IPS DF 19.7 (cell line): ENCODE data around the gene TTC6.
"Not testable (repeated sequence)": the region's sequence is repeated elsewhere in the genome, so short reads cannot be mapped to it uniquely, and the experiment has no call there.

Experiments used
- DNase-seq: peaks from one replicate; pipeline ENCODE4 v3.0.0-alpha.2; 2013; ENCODE audit warnings: low read depth, low spot score

The TTC6 gene, protein sequence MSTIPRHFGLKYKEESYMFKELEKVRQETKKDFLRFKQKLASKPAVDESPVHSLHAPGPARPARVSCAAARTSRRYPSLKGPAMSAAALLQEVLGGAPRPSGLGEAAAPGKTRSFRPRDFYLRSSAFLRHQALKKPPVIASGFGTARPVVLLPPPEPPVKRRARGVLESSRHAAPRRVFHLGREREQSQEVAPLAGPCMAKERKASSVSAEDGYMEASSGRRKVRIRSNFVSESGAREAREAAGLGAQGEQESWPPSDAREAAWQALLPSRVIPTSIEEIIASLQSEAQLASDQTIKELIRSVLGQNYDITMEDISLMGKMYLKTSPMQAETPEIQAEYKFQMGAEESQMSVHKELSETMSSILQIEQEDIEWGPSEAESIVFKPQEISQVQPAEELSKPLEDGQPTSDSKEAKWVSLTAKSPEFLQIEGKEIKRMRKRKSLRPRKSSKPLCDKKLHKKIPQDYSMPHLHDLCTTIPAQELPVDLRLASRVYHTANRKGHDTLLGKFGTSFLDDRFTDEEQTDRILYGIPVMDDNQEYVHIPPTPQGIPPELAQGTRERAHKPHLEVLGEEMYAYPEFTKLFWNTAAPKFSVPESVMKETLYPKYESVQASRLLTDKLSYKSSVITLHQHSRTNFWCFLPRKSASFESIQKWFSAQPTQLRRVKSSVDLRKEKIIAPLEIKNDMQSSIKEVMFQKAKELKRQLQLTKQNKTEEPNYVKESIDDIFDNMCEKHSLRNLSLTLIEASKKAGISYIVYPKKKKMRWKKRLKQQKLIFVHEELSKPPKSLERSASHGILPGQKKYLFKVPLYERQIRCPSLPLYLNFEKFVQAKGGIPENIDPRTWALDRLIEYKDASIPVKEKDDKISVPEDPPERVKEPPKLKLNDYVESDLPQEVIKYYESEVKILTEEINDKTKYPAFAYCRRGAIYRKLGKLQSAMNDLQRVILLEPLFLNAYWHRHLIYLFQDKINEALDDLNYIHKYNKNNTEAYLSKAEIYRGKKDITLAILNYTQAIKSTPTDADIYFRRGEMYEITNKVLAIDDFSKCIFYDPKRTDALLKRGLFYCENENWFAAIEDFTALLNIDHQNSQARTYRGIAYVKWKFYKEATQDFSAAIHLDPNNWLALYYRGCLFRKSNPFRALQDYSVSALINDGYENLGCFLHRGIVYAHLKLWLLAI (N-terminal part only)

DNA sequence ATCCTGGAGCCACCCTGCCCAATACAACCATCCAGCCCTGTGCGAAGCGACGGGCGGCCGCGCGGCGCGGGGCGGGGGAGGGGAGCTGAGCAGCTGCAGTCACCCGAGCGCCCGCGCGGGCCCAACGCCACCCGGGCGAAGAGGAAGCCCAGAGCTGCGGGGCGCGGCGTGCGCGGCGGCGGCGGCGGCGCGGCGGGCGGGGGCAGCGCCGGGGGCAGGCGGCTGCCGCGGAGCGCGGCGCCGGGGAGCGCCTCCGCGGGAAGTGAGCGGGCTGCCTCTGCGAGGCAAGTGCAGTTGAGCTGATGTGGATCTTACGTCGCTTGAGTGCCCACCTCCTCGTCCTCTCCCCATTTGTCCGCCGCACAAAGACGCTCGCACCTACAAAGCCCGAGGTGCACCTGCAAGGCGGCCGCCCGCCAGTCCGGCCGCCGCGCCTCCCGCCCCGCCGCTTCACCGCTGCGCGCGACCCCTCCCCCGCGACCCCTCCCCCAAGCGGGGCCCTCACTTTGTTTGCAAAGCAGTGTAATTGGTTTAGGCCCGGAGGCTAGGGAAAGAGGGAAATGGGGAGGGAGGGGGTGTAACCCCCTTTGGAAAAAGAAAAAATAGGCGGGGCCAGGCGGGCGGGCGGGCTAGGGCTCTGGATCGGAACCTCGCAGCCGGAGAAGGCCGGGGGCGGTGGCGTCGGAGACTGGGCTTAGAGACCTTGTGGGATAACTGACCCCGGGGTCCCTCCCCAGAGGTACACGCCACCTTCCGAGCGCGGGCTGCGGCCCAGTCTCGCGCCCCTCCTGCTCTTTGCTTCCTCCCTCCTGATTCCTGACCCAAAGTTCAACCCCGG is at the start of gene TTC6, which contains the start of gene FOXA1:
Gene TTC6 (plus strand): TSS at position 659 of the 838 bp plus-strand sequence. CDS start 26,436 bp downstream, outside the sequence.
Gene FOXA1 (minus strand): TSS at position 279 of the 838 bp plus-strand sequence. CDS start 277 bp downstream, at position 2.
- DNase-seq = no peak

DNA sequence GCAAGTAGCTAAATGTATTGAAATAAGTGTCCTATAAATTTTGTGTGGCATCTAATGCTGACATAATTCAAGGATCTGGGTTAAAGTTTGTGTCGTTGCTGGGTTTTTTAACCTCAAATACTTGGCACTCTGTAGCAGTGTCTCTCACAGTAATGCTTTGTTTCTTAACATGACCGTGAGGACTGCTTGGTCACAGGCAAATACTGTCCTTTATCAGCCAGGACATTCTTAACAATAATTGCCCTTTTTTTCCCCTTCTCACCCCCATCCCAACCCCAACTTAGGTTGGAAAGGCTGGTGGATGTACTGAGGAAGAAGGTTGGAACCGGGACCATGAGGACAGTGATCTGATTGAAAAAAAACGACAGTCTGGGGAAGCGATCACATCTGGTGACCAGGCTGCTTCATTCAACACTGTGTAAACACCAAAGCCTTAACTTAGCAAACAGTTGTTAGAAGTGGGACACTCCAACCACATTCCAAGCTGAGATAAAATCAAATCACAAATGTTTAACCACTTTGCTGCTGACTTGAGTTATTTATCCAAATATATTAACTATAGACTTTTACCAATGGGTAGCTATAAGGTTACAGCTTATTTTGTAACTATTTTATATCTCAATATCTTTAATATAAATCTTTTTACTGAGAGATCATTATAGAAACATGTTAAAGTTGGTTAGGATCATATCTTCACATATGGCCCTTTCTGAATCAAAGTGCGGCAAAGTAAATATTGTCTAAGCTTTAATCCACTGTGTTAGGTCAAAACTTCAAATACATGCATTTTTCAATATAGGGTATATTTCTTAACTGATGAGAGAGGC is 48.6 kb upstream of the TTC6 start:
- no peak for DNase-seq

DNA sequence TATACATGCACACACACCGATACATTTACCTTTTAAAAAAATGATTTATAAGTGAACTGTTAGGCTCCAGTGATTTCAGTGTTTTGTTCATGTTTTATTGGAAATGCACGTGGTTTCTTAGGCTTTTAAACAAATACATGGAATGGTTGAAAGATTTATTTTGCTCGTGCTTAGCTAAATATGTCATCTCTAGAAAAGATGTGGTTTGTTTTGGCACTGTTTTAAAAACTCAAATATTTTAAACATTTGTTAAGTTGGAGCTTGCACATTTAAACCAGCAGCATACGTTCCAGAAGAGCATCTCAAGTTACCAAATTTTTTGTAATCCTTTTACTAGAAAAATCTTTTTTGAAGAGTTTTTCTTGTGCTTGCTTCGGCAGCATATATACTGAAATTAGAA is 44.9 kb upstream of the TTC6 start:
- DNase-seq = no peak

DNA sequence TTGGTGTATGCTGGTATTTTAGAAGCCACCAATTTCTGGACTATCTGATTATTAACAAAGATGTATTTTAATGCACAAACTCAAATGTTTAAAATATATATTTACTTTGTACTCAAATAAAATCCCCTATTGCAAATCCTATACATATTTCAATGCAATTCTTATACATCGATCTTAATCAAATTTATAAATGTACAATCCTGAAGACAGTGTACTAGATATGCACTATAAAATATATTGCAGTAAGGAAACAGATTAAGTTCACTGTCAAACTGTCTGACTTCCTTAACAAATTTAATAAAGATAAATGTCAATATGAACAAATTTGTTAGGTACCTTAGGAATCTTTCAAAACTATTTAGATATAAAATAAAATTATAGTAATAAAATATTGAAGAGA is 44.3 kb upstream of the TTC6 start:
- no peak for DNase-seq

DNA sequence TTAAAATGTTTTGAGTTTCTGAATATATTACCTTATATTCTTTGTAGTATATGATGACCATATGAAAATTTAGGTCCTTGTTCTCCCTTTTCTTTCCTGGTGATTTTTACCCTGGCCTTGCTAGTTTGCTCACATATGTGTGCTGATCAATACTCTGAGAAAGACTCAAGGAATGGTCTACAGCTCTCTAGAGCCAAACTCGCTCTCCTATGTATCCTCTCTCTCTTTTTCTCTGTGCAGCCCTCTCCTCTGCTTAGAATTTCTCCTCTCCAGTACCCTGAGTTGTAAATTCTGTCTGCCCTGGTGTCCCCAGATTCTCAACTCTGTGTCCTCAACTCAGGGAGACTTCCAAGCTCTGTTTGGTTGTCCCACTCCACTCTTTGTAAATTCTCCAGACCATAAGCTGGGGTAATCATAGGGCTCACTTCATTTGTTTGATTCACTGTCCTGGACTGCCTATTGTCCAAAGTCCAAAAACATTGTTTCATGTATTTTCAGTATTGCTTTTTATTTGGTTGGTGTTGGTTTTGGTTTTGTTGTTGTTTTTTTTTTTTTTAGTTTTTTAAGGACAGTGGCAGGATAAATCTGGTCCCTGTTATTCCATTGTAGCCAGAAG is 41.4 kb upstream of the TTC6 start:
- DNase-seq = no peak

DNA sequence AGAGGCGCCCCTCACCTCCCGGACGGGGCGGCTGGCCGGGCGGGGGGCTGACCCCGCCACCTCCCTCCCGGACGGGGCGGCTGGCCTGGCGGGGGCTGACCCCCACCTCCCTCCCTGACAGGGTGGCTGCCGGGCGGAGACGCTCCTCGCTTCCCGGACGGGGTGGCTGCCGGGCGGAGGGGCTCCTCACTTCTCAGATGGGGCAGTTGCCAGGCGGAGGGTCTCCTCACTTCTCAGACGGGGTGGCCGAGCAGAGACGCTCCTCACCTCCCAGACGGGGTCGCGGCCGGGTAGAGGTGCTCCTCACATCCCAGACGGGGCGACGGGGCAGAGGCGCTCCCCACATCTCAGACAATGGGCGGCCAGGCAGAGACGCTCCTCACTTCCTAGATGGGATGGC is 39.8 kb upstream of the TTC6 start:
- not testable (repeated sequence) for DNase-seq

DNA sequence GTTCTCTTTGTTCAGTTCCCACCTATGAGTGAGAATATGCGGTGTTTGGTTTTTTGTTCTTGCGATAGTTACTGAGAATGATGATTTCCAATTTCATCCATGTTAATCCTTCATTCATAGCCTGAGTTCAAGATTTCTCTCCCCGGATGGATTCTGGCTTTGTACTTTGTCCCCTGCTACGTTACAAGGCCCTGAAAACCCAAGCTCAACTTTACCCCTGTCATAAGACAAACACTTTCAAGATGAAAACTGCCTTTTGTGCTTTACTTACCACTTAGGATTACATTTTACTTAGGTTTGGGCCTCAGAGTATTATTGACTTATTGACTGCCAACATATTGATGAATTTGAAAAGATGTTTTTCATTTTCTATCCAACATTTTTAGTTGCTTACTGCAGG is 36.7 kb upstream of the TTC6 start:
- DNase-seq = no peak

DNA sequence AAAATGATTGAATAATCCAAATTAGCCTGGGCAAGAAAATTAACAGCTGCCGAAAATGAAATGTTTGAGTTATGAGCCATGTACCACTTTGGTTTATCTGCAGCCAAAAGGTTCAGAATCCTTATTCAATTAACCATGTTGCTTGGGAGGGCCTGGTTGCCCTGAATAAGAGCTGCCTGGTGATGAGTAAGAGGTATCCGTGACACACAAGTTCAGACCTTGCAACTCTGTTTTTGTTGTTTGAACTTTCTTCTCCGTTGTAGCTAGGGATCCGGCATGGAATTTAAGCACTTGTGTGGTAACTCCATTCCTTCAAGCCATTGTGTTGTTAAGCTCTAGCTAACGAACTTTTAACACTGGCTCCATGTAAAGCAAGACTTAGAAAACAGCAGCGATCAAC is 36.0 kb upstream of the TTC6 start:
- DNase-seq = no peak

DNA sequence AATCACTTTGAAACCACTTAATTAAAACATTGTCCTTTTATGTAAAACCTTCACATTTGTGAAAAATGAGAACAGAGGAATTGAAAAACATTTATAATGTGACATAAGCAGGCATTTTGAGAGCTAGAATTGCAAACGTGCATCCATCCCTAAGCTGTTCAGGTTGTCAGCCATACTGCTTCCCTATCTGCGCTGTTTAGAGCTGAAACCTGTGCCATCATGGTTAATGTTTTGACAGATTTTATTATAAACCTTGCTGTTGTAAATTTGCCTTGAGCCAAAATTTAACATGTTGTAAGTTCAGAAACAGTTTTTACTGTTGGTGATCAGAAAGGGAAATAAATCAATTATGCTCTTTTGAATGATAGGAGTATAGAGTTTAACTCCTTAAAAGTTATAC is 32.2 kb upstream of the TTC6 start:
- no peak for DNase-seq

DNA sequence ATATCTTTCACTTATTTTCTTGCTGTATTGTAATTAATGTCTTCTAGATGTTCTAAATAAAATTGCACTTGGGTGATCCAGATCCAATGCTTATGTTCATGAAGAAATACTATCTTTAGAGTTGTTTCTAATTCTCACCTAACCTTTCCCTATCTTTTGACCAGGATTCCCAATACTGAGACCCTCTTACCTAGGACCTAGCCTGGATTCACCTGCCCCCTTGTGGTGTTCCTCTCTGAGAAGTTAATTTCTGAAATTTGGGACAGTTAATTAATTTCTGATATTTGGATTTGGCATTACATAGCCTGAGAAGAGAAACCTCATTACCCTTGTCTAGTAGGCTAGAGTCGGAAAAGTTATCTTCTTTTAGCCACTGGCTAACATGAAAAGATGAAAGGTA is 29.9 kb upstream of the TTC6 start:
- DNase-seq = no peak

DNA sequence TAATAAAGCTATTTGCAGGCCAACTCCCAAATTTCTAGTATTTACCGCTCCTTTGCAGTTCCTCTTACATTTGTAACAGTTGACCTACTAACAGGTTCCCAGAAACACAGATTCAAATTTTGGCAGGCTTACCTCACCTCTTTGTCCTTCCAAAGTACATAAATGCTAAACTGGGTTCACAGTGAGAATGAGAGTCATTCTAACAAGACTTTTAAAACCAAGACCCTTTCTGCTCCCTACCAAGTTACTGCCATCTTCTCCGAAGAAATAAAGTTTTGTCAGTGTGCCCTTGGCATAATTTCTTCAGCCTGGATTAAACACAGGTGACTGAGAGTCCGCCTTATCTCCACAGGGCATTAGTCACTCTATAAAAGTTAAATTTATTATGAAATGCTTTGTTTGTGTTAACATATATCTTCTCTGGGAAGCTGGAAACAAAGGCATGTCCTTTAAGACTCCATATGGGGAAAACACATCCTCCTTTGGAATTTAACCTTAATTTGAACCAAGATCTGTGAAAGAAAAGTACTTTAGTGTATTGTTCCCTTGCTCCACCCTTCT is 28.5 kb upstream of the TTC6 start:
- DNase-seq = no peak

DNA sequence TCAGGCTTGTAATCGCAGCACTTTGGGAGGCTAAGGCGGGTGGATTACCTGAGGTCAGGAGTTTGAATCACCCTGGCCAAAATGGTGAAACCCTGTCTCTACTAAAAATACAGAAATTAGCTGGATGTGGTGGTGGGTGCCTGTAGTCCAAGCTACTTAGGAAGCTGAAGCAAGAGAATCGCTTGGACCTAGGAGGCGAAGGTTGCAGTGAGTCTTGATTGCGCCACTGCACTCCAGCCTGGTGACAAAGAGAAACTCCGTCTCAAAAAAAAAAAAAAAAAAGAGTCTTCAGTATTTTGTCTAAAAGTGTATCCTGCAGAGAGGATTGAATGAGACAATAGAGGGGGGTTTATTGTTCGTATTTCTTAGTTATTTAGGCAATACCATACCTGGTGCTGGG is 25.7 kb upstream of the TTC6 start:
- no peak for DNase-seq

DNA sequence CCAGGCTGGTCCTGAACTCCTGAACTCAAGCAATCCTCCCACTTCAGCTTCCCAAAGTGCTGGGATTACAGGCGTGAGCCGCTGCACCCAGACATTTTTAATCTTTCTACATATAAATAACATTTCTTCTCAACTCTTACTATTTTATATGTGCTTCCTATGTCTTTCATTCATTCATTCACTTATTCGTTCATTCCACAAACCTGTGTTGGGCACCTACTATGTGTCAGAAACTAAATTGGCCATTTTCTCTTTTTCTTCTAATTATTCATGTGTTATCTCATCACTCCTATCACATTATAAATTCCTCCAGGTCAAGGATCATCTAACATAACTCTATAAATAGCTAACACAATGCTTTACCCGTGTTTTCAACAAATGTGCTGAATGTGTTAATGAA is 24.0 kb upstream of the TTC6 start:
- no peak for DNase-seq

DNA sequence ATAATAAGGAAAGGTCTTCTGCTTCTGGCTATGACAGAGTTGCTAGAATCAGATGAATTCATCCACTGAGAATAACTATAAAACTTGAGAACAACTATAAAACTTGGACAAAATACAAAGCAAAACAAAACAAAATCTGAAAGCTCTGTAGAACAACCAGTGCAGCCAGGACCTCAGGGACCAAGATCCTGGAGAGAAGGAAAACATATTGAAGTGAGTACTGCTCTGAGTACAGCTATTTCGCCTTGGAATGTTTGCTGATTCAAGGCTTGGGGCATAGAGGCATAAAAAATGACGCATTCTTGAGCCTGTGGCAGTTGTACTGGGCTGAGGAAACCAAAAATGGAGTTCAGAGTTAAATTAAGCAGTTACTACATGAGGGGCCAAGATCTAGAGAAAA is 22.1 kb upstream of the TTC6 start:
- DNase-seq = no peak

DNA sequence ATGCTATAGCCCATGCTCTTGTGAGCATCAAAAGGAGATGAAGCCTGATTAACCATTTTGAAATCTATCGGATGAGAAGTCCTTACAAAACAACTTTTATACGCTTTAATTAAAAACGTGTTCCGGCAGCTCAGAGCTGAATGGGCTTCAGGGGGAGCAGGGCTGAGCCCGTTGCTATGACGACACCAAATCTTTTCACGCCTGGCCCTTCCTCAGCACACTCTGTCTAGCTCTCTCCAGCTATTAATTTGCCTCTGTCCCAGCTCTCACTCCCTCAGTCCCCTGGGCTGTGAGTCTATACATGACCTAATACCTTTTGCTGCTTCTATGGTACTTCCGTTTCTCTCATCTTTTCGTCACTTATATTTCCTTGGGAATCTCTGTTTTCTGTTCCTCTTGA is 16.2 kb upstream of the TTC6 start:
- no peak for DNase-seq

DNA sequence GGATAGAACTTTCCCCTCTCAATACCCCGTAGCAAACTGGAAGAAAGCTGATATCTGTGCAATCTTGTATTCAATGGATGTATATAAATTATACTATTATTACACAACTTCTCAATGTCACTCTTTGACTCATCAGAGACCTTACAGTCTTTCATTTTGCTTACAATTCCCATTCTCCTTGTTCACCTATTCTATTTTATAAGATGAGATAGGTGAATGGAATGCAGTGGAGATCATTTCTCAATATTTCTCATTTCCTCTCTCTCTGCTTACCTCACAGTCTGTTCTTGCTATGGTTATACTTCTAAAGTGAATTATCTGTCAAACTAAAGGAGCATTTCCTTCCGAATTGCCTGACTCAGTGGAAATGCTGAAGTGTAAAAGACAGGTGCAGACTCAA is 15.3 kb upstream of the TTC6 start:
- DNase-seq = no peak

DNA sequence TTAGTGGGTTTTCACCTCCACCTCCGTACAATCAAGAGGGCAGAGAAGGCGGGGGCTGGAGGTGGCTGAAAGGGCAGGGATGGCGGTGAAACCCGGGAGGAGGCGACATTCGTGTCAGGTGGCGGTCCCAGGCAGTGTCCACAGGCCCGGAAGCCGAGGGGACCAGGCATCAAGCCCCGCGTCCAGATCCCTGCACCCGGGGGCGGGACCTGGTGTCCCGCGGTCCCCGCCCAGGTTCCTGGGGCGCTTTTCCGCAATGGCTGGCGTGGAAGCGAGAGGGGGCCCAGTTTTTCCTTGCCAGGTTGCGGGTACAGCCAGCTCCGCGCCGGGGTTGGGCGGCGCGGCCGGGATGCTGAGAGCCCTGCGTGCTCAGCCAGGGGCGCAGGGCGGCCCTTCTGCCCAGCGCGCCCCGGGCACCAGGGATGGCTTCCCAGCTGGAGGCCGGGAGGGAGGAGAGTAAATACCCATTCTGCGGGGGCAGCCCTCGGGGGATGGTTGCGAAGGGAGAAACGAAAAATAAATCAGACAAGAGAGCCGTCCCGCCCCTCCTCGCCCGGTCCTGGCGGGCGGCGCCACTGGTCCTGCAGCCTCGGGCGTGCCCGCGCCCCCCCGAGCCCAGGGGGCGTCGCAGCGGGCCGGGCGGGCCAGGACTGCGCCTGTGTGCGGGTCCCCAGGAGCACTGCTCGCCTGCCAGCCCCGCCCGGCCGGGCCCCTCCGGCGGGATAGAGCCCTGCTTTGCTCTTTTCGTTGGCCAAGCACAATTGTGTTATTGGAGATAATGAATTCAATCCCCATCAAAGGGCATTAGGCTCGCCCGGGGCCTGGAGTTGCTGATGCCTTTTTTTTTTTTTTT is 11.8 kb upstream of the TTC6 start:
- no peak for DNase-seq
